ENCODE measurements around the gene ISCU.

The ISCU gene

DNA sequence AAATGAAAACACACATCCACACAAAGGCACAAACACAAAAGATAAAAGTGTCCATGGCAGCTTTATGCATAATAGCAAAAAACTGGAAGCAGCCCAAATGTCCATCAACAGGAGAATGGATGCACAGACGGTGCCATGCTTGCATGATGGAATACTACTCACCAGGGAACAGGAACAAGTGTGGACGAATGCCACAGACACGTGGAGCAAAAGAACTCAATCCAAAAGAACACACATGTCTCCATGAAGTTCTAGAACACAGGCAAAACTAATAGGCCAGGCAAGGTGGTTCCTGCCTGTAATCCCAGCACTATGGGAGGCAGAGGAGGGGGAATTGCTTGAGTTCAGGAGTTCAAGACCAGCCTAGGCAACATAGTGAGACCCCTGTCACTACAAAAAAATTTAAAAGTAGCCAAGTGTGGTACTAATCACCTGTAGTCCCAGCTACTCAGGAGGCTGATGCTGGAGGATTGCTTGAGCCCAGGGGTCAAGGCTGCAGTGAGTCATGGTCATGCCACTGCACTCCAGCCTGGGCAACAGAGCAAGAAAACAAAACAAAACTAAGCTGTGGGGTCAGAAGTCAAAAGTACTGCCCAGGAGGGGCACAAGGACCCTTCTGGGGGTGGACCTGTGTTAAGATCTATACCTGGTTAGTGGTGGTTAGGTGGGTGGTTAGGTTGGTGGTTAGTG, 42.7 kb downstream of the ISCU start:
- no peak overlapping the region for H2BK5ac ChIP-seq (ENCODE audit: low read length)
- H3K9ac ChIP-seq (ENCODE audit: low read length), result no peak overlapping the region
- H3K4ac ChIP-seq (ENCODE audit: low read depth, low read length), result no peak overlapping the region
- H3K23ac ChIP-seq (ENCODE audit: low read length), result no peak overlapping the region
- no peak overlapping the region for H3K18ac ChIP-seq (ENCODE audit: low read length)
- no peaks in the 10 kb centered on the region for H3K4me1 ChIP-seq (ENCODE audit: control insufficient read depth, low read depth, low read length)
- no peak overlapping the region for H2BK15ac ChIP-seq (replicated peaks; ENCODE audit: low read depth)
- no peak overlapping the region for H3K4me3 ChIP-seq (ENCODE audit: low read length)
- no peak overlapping the region for H3K56ac ChIP-seq (ENCODE audit: low read length)
- H2BK120ac ChIP-seq (ENCODE audit: low read depth, low read length), result no peak overlapping the region
- no CpG with 5 or more reads among the region's 3 CpGs for WGBS (ENCODE audit: extremely low coverage, insufficient coverage, low lambda C conversion rate)
- no peak overlapping the region for H4K8ac ChIP-seq (ENCODE audit: low read depth, low read length)
- DNase-seq, result no peak
- no peaks in the 10 kb centered on the region for H3K79me1 ChIP-seq (ENCODE audit: low read length)
- H4K5ac ChIP-seq (ENCODE audit: low read length), result no peak overlapping the region
- H3K27ac ChIP-seq (ENCODE audit: low read depth, low read length), result no peak overlapping the region
- no peaks in the 10 kb centered on the region for H3K79me2 ChIP-seq (ENCODE audit: control insufficient read depth, insufficient read depth, low read length)
- no peak overlapping the region for H3K4me2 ChIP-seq (ENCODE audit: low read length)
- H2AK5ac ChIP-seq (ENCODE audit: low read length), result no peak overlapping the region
- H3K36me3 ChIP-seq (ENCODE audit: control insufficient read depth, insufficient read depth, low read length), result no peaks in the 10 kb centered on the region
- H3K27me3 ChIP-seq (ENCODE audit: insufficient read depth, low read length, poor library complexity), result no peaks in the 10 kb centered on the region

DNA sequence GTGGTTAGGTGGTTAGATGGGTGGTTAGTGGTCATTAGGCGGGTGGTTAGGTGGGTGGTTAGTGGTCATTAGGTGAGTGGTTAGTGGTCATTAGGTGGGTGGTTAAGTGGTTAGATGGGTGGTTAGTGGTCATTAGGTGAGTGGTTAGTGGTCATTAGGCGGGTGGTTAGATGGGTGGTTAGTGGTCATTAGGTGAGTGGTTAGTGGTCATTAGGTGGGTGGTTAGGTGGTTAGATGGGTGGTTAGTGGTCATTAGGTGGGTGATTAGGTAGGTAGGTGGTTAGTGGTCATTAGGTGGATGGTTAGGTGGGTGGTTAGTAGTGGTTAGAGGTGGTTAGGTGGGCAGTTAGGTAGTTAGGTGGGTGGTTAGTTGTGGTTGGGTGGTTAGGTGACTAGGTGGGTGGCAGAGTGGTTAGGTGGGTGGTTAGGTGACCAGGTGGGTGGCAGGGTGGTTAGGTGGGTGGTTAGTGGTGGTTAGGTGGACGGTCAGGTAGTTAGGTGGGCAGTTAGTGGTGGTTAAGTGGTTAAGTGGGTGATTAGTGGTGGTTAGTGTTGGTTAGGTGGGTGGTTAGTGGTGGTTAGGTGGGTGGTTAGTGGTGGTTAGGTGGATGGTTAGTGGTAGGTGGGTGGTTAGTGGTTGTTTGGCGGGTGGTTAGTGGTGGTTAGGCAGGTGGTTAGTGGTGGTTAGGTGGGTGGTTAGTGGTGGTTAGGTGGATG, 43.5 kb downstream of the ISCU start:
- no peak overlapping the region for H3K27ac ChIP-seq (ENCODE audit: low read depth, low read length)
- DNase-seq, result no peak
- H3K79me2 ChIP-seq (ENCODE audit: control insufficient read depth, insufficient read depth, low read length), result no peaks in the 10 kb centered on the region
- no peak overlapping the region for H4K5ac ChIP-seq (ENCODE audit: low read length)
- no peak overlapping the region for H2BK15ac ChIP-seq (replicated peaks; ENCODE audit: low read depth)
- no peak overlapping the region for H4K8ac ChIP-seq (ENCODE audit: low read depth, low read length)
- no peak overlapping the region for H3K18ac ChIP-seq (ENCODE audit: low read length)
- no peaks in the 10 kb centered on the region for H3K36me3 ChIP-seq (ENCODE audit: control insufficient read depth, insufficient read depth, low read length)
- H2BK120ac ChIP-seq (ENCODE audit: low read depth, low read length), result no peak overlapping the region
- H3K27me3 ChIP-seq (ENCODE audit: insufficient read depth, low read length, poor library complexity), result no peaks in the 10 kb centered on the region
- WGBS (ENCODE audit: extremely low coverage, insufficient coverage, low lambda C conversion rate), result no CpG with 5 or more reads among the region's 4 CpGs
- no peak overlapping the region for H2AK5ac ChIP-seq (ENCODE audit: low read length)
- H3K9ac ChIP-seq (ENCODE audit: low read length), result no peak overlapping the region
- H3K4me3 ChIP-seq (ENCODE audit: low read length), result no peak overlapping the region
- H3K4me1 ChIP-seq (ENCODE audit: control insufficient read depth, low read depth, low read length), result no peaks in the 10 kb centered on the region
- no peak overlapping the region for H3K4me2 ChIP-seq (ENCODE audit: low read length)
- H3K23ac ChIP-seq (ENCODE audit: low read length), result no peak overlapping the region
- H3K79me1 ChIP-seq (ENCODE audit: low read length), result no peaks in the 10 kb centered on the region
- H3K56ac ChIP-seq (ENCODE audit: low read length), result no peak overlapping the region
- H2BK5ac ChIP-seq (ENCODE audit: low read length), result no peak overlapping the region
- no peak overlapping the region for H3K4ac ChIP-seq (ENCODE audit: low read depth, low read length)

DNA sequence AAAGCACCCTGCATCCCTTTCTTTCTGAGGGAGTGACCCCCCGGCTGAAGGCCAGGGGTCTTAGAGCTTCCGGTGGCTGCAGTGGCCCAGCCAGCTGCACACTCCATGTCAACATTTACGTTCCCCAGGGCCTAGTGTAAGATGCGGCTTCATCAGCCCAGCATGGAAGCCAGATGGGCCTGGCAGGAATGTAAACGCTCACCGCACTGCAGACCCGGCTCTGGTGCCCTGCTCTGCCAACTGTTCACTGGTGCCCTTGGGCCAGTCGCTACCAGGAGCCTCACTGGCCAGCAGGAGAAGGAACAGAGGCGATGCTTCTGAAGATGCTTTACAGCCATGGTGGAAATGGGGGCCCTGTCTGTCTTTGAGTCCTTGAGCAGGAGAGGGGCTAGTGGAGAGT, 44.1 kb downstream of the ISCU start:
- Histone ChIP-seq H3K4me1 (ENCODE audit: control insufficient read depth, low read depth, low read length) (no peaks in the 10 kb centered on the region), H3K4me3 (ENCODE audit: low read length) (no peak overlapping the region), H3K9ac (ENCODE audit: low read length) (no peak overlapping the region), H4K8ac (ENCODE audit: low read depth, low read length) (no peak overlapping the region), H3K18ac (ENCODE audit: low read length) (no peak overlapping the region), H3K79me1 (ENCODE audit: low read length) (no peaks in the 10 kb centered on the region), H3K23ac (ENCODE audit: low read length) (no peak overlapping the region), H3K56ac (ENCODE audit: low read length) (peak overlapping the region; percentile 5), H2BK15ac (replicated peaks; ENCODE audit: low read depth) (no peak overlapping the region), H2AK5ac (ENCODE audit: low read length) (no peak overlapping the region), H3K27ac (ENCODE audit: low read depth, low read length) (no peak overlapping the region), H2BK120ac (ENCODE audit: low read depth, low read length) (no peak overlapping the region), H3K27me3 (ENCODE audit: insufficient read depth, low read length, poor library complexity) (no peaks in the 10 kb centered on the region), H3K36me3 (ENCODE audit: control insufficient read depth, insufficient read depth, low read length) (no peaks in the 10 kb centered on the region), H3K4me2 (ENCODE audit: low read length) (no peak overlapping the region), H2BK5ac (ENCODE audit: low read length) (no peak overlapping the region), H3K79me2 (ENCODE audit: control insufficient read depth, insufficient read depth, low read length) (no peaks in the 10 kb centered on the region), H4K5ac (ENCODE audit: low read length) (no peak overlapping the region), H3K4ac (ENCODE audit: low read depth, low read length) (no peak overlapping the region)
- DNase-seq, result no peak
- no CpG with 5 or more reads among the region's 9 CpGs for WGBS (ENCODE audit: extremely low coverage, insufficient coverage, low lambda C conversion rate)

DNA sequence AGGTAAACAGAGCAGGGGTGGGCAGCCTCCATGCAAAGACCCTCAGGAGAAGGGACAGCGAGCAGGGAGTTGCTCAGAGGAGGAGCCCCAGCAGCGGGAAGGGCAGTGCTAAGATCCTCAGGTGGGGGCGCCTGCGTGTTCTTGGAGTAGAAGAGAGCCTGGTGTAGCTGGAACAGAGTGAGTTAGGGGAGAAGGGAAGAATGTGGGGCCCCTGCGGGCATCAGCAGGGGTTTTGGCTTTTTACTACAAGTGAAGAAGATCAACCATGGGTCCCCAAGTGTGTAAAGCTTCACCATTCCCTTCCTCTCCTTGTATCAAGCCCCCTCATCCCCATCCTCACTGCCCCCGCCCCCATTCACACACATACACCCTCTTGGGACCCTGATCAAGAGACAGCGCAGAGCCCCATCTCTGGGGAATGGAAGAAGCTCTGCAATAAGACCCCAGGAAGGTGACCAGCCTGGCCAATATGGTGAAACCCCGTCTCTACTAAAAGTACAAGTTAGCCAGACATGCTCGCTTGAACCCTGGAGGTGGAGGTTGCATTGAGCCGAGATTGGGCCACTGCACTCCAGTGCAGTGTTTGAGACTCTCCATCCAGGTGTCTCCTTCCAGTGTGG, 45.7 kb downstream of the ISCU start:
- H4K5ac ChIP-seq (ENCODE audit: low read length), result no peak overlapping the region
- H3K9ac ChIP-seq (ENCODE audit: low read length), result no peak overlapping the region
- H3K4me3 ChIP-seq (ENCODE audit: low read length), result no peak overlapping the region
- H2BK120ac ChIP-seq (ENCODE audit: low read depth, low read length), result no peak overlapping the region
- no peaks in the 10 kb centered on the region for H3K79me2 ChIP-seq (ENCODE audit: control insufficient read depth, insufficient read depth, low read length)
- no peaks in the 10 kb centered on the region for H3K36me3 ChIP-seq (ENCODE audit: control insufficient read depth, insufficient read depth, low read length)
- no peak overlapping the region for H3K56ac ChIP-seq (ENCODE audit: low read length)
- no peak overlapping the region for H4K8ac ChIP-seq (ENCODE audit: low read depth, low read length)
- H3K4me2 ChIP-seq (ENCODE audit: low read length), result no peak overlapping the region
- no peaks in the 10 kb centered on the region for H3K27me3 ChIP-seq (ENCODE audit: insufficient read depth, low read length, poor library complexity)
- H3K79me1 ChIP-seq (ENCODE audit: low read length), result no peaks in the 10 kb centered on the region
- H2BK5ac ChIP-seq (ENCODE audit: low read length), result no peak overlapping the region
- H3K4me1 ChIP-seq (ENCODE audit: control insufficient read depth, low read depth, low read length), result no peaks in the 10 kb centered on the region
- no peak overlapping the region for H3K18ac ChIP-seq (ENCODE audit: low read length)
- no peak for DNase-seq
- no peak overlapping the region for H3K27ac ChIP-seq (ENCODE audit: low read depth, low read length)
- H3K23ac ChIP-seq (ENCODE audit: low read length), result no peak overlapping the region
- no peak overlapping the region for H3K4ac ChIP-seq (ENCODE audit: low read depth, low read length)
- H2BK15ac ChIP-seq (replicated peaks; ENCODE audit: low read depth), result no peak overlapping the region
- H2AK5ac ChIP-seq (ENCODE audit: low read length), result no peak overlapping the region
- WGBS (ENCODE audit: extremely low coverage, insufficient coverage, low lambda C conversion rate), result no CpG with 5 or more reads among the region's 10 CpGs

DNA sequence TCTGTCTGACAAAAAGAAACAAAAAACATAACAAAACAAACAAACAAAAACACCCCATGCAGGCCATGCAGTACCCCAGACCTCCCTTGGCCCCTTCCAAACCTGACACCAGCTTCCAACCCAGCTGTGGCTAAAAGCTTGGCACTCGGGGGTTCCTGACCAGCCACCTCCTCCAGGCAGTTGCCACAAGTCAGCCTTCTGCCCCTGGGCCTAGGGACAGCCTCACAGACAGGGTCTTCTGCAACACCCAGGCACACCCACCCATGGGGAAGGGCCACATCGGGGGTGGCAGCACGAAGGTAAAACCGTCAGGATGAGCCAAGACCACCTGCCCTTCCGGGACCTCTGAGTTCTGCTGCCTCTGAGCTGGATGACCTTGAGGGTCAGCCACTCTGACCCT, 46.2 kb downstream of the ISCU start:
- Histone ChIP-seq H3K4ac (ENCODE audit: low read depth, low read length) (no peak overlapping the region), H3K79me2 (ENCODE audit: control insufficient read depth, insufficient read depth, low read length) (no peaks in the 10 kb centered on the region), H3K27me3 (ENCODE audit: insufficient read depth, low read length, poor library complexity) (no peaks in the 10 kb centered on the region), H3K4me1 (ENCODE audit: control insufficient read depth, low read depth, low read length) (no peaks in the 10 kb centered on the region), H3K18ac (ENCODE audit: low read length) (no peak overlapping the region), H3K9ac (ENCODE audit: low read length) (no peak overlapping the region), H4K8ac (ENCODE audit: low read depth, low read length) (no peak overlapping the region), H2BK120ac (ENCODE audit: low read depth, low read length) (no peak overlapping the region), H3K56ac (ENCODE audit: low read length) (no peak overlapping the region), H3K4me2 (ENCODE audit: low read length) (no peak overlapping the region), H3K4me3 (ENCODE audit: low read length) (no peak overlapping the region), H3K79me1 (ENCODE audit: low read length) (no peaks in the 10 kb centered on the region), H2BK5ac (ENCODE audit: low read length) (no peak overlapping the region), H3K36me3 (ENCODE audit: control insufficient read depth, insufficient read depth, low read length) (no peaks in the 10 kb centered on the region), H2AK5ac (ENCODE audit: low read length) (no peak overlapping the region), H2BK15ac (replicated peaks; ENCODE audit: low read depth) (no peak overlapping the region), H3K23ac (ENCODE audit: low read length) (no peak overlapping the region), H3K27ac (ENCODE audit: low read depth, low read length) (no peak overlapping the region), H4K5ac (ENCODE audit: low read length) (no peak overlapping the region)
- DNase-seq, result no peak
- WGBS (ENCODE audit: extremely low coverage, insufficient coverage, low lambda C conversion rate), result no CpG with 5 or more reads among the region's 5 CpGs
